Tibial nerve (tissue), 4 donors: Measurements from ENCODE around the gene CCDC106.

Experiments used
- CTCF ChIP-seq, 5 experiments: fragments of 200-600 bp in 3 of 5; fragments of 450-650 bp in 2 of 5; sonication (generic) in 3 of 5; IDR thresholded peaks; one replicate each; pipeline ENCODE4 v1.5.1; 2016 to 2019; ENCODE audit warnings: antibody characterized with exemption in 5 of 5, mild to moderate bottlenecking in 3 of 5, moderate library complexity in 2 of 5
- EP300 ChIP-seq, 2 donors: sonication (generic); formaldehyde crosslinking; IDR thresholded peaks; one replicate each; pipeline ENCODE4 v1.6.1; 2017; ENCODE audit warnings: antibody characterized with exemption in 2 of 2, mild to moderate bottlenecking in 1 of 2

GRCh38 chr19:55673889-55674288, 25.9 kb downstream of the CCDC106 start:
- TF ChIP-seq CTCF (IDR thresholded peaks at IDR 0.05) (no peak), EP300 (IDR thresholded peaks at IDR 0.05) (no peak)
